ENCODE measurements around the gene GNG14. TPM values are rescaled to one million over a fixed set of nuclear protein-coding genes. Genes with fewer than 3 reads are reported as not detected.

Gene GNG14
- total and polyA plus RNA-seq, 2 of the 13 experiments (the other 11 are each of a cell fraction or from before 2014, with no cell fraction given), result not detected

DNA sequence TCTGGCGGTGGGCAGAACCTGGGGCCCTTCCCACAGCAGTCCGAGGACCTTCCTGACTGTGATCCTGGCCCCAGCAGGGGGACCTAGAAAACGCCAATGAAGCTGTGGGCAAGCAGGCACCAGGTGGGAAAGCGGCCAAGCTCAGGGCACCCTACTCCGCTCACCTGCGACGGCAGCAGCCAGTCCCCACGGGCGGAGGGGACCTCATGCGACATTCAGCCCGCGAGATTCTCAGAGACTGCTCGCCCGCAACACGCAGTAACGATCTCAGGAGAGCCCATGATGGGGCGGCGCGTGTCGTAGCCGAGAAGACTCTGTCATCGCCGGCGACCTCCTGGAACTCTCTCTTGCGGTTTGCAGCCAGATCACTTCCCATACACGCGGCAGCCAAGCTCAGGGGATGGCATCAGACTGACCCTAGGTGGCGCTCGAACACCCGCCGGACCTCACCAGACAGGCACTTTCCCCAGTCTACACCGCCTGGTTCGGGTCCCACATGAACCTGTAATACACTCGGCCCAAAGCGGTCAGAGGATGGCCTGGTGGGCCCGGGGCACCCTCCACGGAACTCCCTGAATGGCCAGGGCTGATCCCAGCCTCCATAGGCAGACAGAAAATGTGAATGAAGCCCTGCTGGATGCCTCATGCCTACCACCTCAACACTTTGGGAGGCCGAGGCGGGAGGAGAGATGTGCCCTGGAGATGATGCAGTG is 47.7 kb upstream of the GNG14 start (continued):
- TF ChIP-seq, protein P1, sequence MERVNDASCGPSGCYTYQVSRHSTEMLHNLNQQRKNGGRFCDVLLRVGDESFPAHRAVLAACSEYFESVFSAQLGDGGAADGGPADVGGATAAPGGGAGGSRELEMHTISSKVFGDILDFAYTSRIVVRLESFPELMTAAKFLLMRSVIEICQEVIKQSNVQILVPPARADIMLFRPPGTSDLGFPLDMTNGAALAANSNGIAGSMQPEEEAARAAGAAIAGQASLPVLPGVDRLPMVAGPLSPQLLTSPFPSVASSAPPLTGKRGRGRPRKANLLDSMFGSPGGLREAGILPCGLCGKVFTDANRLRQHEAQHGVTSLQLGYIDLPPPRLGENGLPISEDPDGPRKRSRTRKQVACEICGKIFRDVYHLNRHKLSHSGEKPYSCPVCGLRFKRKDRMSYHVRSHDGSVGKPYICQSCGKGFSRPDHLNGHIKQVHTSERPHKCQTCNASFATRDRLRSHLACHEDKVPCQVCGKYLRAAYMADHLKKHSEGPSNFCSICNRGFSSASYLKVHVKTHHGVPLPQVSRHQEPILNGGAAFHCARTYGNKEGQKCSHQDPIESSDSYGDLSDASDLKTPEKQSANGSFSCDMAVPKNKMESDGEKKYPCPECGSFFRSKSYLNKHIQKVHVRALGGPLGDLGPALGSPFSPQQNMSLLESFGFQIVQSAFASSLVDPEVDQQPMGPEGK (CRISPR knock-in tag; IDR thresholded peaks at IDR 0.05), result no peak
- no peak for TF ChIP-seq TAF1 (CRISPR knock-in tag; IDR thresholded peaks at IDR 0.05)
- no peak for TF ChIP-seq KLF9 (CRISPR knock-in tag; IDR thresholded peaks at IDR 0.05; ENCODE audit: low read depth)

DNA sequence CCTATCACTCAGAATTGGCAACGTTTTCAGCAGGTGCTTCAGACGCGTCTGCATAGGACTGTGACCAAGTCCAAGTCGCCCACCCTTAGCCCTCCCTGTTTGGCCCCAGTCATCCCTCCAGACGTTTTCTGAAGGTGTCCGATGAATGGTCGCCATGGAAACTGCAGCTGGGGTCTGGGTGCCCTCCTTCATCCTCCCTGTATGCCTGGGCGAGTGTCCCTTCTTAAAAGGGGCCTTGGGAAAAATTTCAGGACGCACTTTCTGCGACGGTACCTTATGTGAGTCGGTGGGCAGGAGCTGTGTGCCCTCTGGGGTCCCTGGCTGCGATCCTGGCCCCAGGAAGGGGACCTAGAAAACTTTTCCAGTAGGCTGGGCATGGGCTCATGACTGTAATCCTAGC is 46.3 kb upstream of the GNG14 start:
- H3K9me3 ChIP-seq (ENCODE audit: low read length), result no peaks in the 10 kb centered on the region
- no peak overlapping the region for H3K4me2 ChIP-seq (ENCODE audit: low read depth, low read length)
- H3K4me3 ChIP-seq (replicated peaks in 1 of 3; ENCODE audit: insufficient read depth in 1 of 3, low read depth in 2 of 3, low read length in 3 of 3), result no peak overlapping the region
- no peak overlapping the region for H2AFZ ChIP-seq (ENCODE audit: low read length)
- DNase-seq (ENCODE audit: low spot score) (no peak), FAIRE-seq (no peak), ATAC-seq (no peak)
- WGBS (ENCODE audit: low lambda C conversion rate), result 63% methylated on average over 8 of the region's 13 CpGs
- H4K20me1 ChIP-seq (ENCODE audit: insufficient read depth, low read length), result no peaks in the 10 kb centered on the region
- no peaks in the 10 kb centered on the region for H3K36me3 ChIP-seq (replicated peaks in 1 of 2; ENCODE audit: control insufficient read depth in 1 of 2, insufficient read depth in 2 of 2, low read length in 2 of 2)
- ChIA-PET CTCF (ENCODE audit: low intra/inter-chr PET ratio, low total read pairs) (no interaction called here), POLR2A (no interaction called here)
- intact Hi-C loops (cut with micrococcal nuclease; ENCODE audit: unreplicated experiment) (no loop called here), in situ Hi-C loops (cut with HindIII; ENCODE audit: extremely low pct_ligation_motif_present, low pct_unique_long_range_greater_than_20kb) (no loop called here)
- no peak overlapping the region for H3K27ac ChIP-seq (ENCODE audit: extremely low read length, insufficient read depth, low read length)
- BruUV-seq (replicated peaks), result no TSS peak
- no peaks in the 10 kb centered on the region for H3K27me3 ChIP-seq (ENCODE audit: control insufficient read depth in 1 of 2, insufficient read depth in 2 of 2, low read length in 2 of 2)
- no peak overlapping the region for H3K9ac ChIP-seq (ENCODE audit: insufficient read depth, low read depth, low read length)
- TF ChIP-seq, protein P2, sequence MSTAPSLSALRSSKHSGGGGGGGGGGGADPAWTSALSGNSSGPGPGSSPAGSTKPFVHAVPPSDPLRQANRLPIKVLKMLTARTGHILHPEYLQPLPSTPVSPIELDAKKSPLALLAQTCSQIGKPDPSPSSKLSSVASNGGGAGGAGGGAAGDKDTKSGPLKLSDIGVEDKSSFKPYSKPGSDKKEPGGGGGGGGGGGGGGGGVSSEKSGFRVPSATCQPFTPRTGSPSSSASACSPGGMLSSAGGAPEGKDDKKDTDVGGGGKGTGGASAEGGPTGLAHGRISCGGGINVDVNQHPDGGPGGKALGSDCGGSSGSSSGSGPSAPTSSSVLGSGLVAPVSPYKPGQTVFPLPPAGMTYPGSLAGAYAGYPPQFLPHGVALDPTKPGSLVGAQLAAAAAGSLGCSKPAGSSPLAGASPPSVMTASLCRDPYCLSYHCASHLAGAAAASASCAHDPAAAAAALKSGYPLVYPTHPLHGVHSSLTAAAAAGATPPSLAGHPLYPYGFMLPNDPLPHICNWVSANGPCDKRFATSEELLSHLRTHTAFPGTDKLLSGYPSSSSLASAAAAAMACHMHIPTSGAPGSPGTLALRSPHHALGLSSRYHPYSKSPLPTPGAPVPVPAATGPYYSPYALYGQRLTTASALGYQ (CRISPR knock-in tag; IDR thresholded peaks at IDR 0.05), result no peak
- no peak for TF ChIP-seq SMAD3 (CRISPR knock-in tag; IDR thresholded peaks at IDR 0.05)
- TF ChIP-seq, protein P3, sequence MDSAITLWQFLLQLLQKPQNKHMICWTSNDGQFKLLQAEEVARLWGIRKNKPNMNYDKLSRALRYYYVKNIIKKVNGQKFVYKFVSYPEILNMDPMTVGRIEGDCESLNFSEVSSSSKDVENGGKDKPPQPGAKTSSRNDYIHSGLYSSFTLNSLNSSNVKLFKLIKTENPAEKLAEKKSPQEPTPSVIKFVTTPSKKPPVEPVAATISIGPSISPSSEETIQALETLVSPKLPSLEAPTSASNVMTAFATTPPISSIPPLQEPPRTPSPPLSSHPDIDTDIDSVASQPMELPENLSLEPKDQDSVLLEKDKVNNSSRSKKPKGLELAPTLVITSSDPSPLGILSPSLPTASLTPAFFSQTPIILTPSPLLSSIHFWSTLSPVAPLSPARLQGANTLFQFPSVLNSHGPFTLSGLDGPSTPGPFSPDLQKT (CRISPR knock-in tag; IDR thresholded peaks at IDR 0.05; ENCODE audit: borderline replicate concordance), result no peak
- TF ChIP-seq MTA3 (CRISPR knock-in tag; IDR thresholded peaks at IDR 0.05), result no peak
- TF ChIP-seq ZFP41 (CRISPR knock-in tag; IDR thresholded peaks at IDR 0.05; ENCODE audit: borderline replicate concordance), result no peak
- no peak for TF ChIP-seq ZNF17 (CRISPR knock-in tag; IDR thresholded peaks at IDR 0.05)
- no peak for TF ChIP-seq CREB1 (IDR thresholded peaks at IDR 0.05)
- TF ChIP-seq CREB1 (CRISPR knock-in tag; IDR thresholded peaks at IDR 0.05), result no peak
- TF ChIP-seq MAFF (IDR thresholded peaks at IDR 0.05; ENCODE audit: low read depth, low read length), result no peak
- peaks cover 11% of the 10 kb centered on the region; the same call in 1 of the 2 replicates for H3K4me1 ChIP-seq (ENCODE audit: insufficient read depth, low read length)
- H3K79me2 ChIP-seq (ENCODE audit: insufficient read depth, low read length), result no peaks in the 10 kb centered on the region
